Ascending aorta (tissue), 2 donors: ENCODE results near the gene TXLNB. TPM values are rescaled to one million over a fixed set of nuclear protein-coding genes. Genes with fewer than 3 reads are reported as not detected.

ENCODE experiments used
- DNase-seq, 2 donors: peaks; one replicate each; pipeline ENCODE4 v3.0.0-alpha.2; 2019; ENCODE audit warnings: low spot score in 2 of 2
- H3K27ac ChIP-seq, 2 donors: fragments of 200-600 bp; sonication (generic); one replicate each; pipeline ENCODE4 v1.5.1; 2016 to 2017; ENCODE audit warnings: mild to moderate bottlenecking in 1 of 2
- H3K27me3 ChIP-seq: fragments of 200-600 bp; sonication (generic); one replicate; pipeline ENCODE4 v1.5.1; 2017
- H3K36me3 ChIP-seq, 2 donors: fragments of 200-600 bp; sonication (generic); one replicate each; pipeline ENCODE4 v1.5.1; 2016
- H3K4me1 ChIP-seq, 2 donors: fragments of 200-600 bp; sonication (generic); one replicate each; pipeline ENCODE4 v1.5.1; 2016 to 2017; ENCODE audit warnings: mild to moderate bottlenecking in 1 of 2
- H3K4me3 ChIP-seq, 2 donors: fragments of 200-600 bp; sonication (generic); one replicate each; pipeline ENCODE4 v1.5.1; 2016 to 2017; ENCODE audit warnings: mild to moderate bottlenecking in 1 of 2
- H3K9me3 ChIP-seq, 2 donors: fragments of 200-600 bp; sonication (generic); one replicate each; pipeline ENCODE4 v1.5.1; 2016
- intact Hi-C: fragments of 100-400 bp; cut with DNase I; formaldehyde crosslinking; loops from one replicate; pipeline ENCODE4 v1.15.1; 2023
- total RNA-seq: library from RNA; depleted of rRNA; stranded (reverse); fragments of >200 nt; gene quantifications from one replicate; pipeline ENCODE4 v1.1.0, GENCODE V29; 2016
- TF ChIP-seq, protein P1 (sequence below), 3 experiments: fragments of 200-600 bp in 2 of 3; fragments of 450-650 bp in 1 of 3; sonication (generic) in 2 of 3; IDR thresholded peaks; one replicate each; pipeline ENCODE4 v1.5.1; 2016 to 2019; ENCODE audit warnings: antibody characterized with exemption in 3 of 3, mild to moderate bottlenecking in 1 of 3, moderate library complexity in 1 of 3

Gene TXLNB
- total RNA-seq, 1 donor from 2014 or later: not detected

DNA sequence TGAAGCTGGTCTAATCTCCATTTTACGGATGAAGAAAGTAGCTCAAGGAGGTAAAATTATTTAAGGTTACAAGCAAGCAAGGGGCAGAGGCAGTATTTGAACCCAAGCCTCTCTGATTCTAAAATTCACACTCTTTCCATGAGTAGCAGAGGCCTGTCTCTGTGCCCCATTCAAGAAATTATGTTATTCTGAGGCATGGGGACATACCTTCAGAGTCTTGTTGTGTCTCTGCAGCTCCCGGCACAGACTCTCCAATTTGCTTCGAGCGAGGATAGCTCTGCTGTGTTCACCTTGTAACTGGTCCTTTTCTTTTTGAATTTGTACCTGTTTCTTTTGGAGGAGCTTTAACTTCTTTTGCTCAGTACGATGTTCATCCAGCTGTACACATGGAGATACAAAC, 21.5 kb downstream of the TXLNB start:
- TF ChIP-seq, protein P1, sequence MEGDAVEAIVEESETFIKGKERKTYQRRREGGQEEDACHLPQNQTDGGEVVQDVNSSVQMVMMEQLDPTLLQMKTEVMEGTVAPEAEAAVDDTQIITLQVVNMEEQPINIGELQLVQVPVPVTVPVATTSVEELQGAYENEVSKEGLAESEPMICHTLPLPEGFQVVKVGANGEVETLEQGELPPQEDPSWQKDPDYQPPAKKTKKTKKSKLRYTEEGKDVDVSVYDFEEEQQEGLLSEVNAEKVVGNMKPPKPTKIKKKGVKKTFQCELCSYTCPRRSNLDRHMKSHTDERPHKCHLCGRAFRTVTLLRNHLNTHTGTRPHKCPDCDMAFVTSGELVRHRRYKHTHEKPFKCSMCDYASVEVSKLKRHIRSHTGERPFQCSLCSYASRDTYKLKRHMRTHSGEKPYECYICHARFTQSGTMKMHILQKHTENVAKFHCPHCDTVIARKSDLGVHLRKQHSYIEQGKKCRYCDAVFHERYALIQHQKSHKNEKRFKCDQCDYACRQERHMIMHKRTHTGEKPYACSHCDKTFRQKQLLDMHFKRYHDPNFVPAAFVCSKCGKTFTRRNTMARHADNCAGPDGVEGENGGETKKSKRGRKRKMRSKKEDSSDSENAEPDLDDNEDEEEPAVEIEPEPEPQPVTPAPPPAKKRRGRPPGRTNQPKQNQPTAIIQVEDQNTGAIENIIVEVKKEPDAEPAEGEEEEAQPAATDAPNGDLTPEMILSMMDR (IDR thresholded peaks at IDR 0.05): no peak
- intact Hi-C loops: no loop called here
- no peak for DNase-seq
- Histone ChIP-seq H3K27ac (no peak overlapping the region), H3K4me1 (no peaks in the 10 kb centered on the region), H3K4me3 (no peak overlapping the region), H3K27me3 (no peaks in the 10 kb centered on the region), H3K36me3 (no peaks in the 10 kb centered on the region), H3K9me3 (no peaks in the 10 kb centered on the region)

DNA sequence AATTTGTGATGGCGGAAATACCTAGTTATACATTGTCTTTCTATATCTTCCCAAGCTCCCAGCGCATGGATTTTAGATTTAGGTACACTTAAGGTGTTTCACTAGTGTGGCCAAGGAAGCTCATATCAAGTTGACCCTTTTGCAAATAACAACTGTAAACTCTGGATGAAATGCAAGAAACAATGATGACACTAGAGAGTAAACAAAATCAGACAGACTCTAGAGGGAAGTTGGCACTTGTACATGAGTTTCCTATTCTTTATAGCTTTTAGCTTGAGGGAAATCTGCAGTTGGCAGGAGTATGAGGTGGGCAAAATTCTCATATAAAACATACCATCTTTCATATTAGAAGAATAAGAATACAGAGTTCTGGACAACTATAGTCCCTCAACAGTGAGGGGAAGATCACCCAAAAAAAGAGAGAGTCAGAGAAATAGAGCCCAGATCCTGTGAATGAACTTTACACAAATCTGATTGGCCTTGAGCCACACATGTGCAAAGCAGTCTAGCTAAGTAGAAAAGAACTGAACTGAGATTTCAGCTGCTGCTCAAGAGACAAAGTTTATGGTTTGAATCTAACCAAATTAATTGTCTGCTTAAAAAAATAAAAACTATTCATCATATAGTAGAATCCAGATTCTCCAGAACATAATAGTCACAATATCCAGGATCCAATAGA, 26.1 kb downstream of the TXLNB start:
- no peak overlapping the region for H3K27ac ChIP-seq
- intact Hi-C loops: no loop called here
- H3K27me3 ChIP-seq: no peaks in the 10 kb centered on the region
- peaks cover 0 to 3% of the 10 kb centered on the region in 2 donors for H3K36me3 ChIP-seq
- no peak for DNase-seq
- TF ChIP-seq, protein P1 (IDR thresholded peaks at IDR 0.05): no peak
- H3K9me3 ChIP-seq: no peaks in the 10 kb centered on the region
- peaks cover 0 to 2% of the 10 kb centered on the region in 2 donors for H3K4me1 ChIP-seq
- H3K4me3 ChIP-seq: no peak overlapping the region

DNA sequence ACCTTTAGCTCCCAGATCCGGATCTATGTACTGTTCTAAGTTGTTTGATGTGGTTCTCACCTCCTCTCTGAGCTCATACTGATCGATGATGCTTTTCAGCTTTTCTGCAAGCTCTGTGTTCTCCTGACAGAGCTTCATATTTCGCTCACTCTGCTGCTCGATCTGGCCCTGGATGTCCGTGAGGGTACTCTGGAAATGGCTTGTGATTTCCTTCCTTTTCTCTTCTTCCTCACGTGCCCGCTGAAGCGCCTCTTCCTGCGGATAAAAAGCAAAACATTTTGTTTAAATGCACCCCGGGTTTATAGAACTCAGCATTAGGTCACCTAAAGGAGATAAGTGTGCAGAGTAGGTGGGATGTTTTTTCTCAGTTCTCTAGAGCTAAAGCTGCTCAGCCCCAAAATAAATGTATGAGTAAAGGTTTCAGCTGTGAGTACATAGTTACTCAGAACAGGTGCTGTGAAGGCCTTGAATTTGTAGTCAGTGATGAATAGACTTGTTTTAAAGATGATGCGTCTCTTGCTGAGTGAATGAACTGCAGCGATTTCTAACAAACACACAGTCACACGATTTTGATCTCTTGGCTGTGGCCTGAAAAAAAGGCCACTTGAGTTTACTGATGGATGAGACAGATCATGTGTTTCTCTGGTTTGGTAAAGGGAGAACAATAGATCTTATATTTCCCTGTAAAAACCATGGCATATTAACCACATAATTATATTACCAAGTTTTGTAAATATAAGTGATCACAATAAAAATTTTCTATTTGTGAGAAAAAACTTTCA, 29.1 kb downstream of the TXLNB start:
- intact Hi-C loops: no loop called here
- Histone ChIP-seq H3K27ac (peak overlapping the region in 1 of 2 donors; percentile 38), H3K27me3 (no peaks in the 10 kb centered on the region), H3K4me1 (peaks cover 0 to 2% of the 10 kb centered on the region in 2 donors), H3K36me3 (peaks cover 0 to 3% of the 10 kb centered on the region in 2 donors), H3K9me3 (no peaks in the 10 kb centered on the region), H3K4me3 (no peak overlapping the region)
- TF ChIP-seq, protein P1 (IDR thresholded peaks at IDR 0.05): no peak
- DNase-seq: no peak

DNA sequence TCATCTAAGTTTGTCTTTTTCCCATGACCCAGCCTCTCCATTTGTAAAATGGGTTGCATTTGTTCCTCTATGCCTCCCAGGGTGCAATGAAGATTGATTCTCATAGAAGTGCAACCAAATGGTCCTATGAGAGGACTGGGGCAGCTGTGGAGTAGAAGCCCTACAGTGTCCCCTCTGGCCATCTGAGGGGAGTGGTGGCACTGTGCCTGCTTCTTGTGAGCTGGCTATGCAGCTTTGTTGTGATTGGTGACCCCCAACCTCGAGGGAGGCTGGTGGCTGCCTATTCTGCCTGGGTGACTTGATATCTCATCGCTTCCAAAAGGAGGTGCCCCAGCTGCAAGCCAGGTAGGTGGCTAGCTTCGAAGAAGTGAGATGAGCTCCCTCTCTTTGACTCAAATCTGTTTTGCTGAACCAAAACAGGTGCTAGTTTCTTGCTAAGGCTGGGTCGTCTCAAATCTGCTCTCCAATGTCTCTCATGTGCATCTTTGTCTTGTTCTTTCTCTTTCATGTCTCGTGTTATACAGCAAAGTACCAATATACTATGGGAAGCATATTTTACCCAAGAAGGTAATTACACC, 33.9 kb downstream of the TXLNB start:
- H3K36me3 ChIP-seq: peaks cover 0 to 3% of the 10 kb centered on the region in 2 donors
- TF ChIP-seq, protein P1 (IDR thresholded peaks at IDR 0.05): no peak
- no peak overlapping the region for H3K27ac ChIP-seq
- no peaks in the 10 kb centered on the region for H3K9me3 ChIP-seq
- H3K27me3 ChIP-seq: no peaks in the 10 kb centered on the region
- DNase-seq: no peak
- no peak overlapping the region for H3K4me3 ChIP-seq
- peaks cover 0 to 5% of the 10 kb centered on the region in 2 donors for H3K4me1 ChIP-seq
- intact Hi-C loops: no loop called here

DNA sequence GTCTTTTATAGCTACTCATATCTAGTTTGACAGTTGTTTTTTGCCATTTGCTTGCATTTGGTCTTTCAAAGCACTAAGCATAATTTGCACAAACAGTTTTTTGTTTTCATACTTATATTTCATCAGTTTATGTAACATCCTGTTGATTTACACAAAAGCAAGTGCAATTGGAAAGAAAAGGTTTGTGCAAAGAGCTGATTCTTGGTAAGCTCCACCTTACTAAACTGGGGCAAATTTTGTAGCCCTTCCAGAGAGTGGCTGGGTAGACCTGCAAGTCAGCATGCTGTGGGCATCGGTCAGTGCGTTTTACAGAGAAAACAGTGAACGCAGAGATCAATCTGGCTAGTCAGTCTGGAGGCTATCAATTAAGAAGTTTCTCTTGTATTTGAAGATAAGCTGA, 34.5 kb downstream of the TXLNB start:
- no peak for DNase-seq
- H3K9me3 ChIP-seq: no peaks in the 10 kb centered on the region
- intact Hi-C loops: no loop called here
- H3K36me3 ChIP-seq: peaks cover 0 to 3% of the 10 kb centered on the region in 2 donors
- no peak overlapping the region for H3K4me3 ChIP-seq
- no peak overlapping the region for H3K27ac ChIP-seq
- TF ChIP-seq, protein P1 (IDR thresholded peaks at IDR 0.05): no peak
- H3K27me3 ChIP-seq: no peaks in the 10 kb centered on the region
- H3K4me1 ChIP-seq: peaks cover 0 to 5% of the 10 kb centered on the region in 2 donors
